H9 (cell line): ENCODE measurements around the gene BANP. TPM values are rescaled to one million over a fixed set of nuclear protein-coding genes. Genes with fewer than 3 reads are reported as not detected.

Experiments used
- DNase-seq: peaks from one replicate; pipeline ENCODE4 v3.0.0-alpha.2; 2017
- H2AFZ ChIP-seq: one replicate; pipeline ENCODE4 v1.6.1; 2013; ENCODE audit warnings: mild to moderate bottlenecking, low read length, control low read depth, moderate library complexity
- H2AK5ac ChIP-seq: 2 replicates; pipeline ENCODE4 v1.6.1; 2013; ENCODE audit warnings: low read length, control low read depth, mixed read lengths; ENCODE audit not compliant: insufficient read length
- H2BK120ac ChIP-seq: one replicate; pipeline ENCODE4 v1.6.1; 2013; ENCODE audit warnings: low read depth, mild to moderate bottlenecking, low read length, control low read depth, inconsistent platforms; ENCODE audit not compliant: poor library complexity, severe bottlenecking
- H2BK12ac ChIP-seq: 2 replicates; pipeline ENCODE4 v1.6.1; 2013; ENCODE audit warnings: low read length, control low read depth, mixed read lengths, low read depth; ENCODE audit not compliant: insufficient read length
- H2BK15ac ChIP-seq: 2 replicates; pipeline ENCODE4 v1.6.1; 2013; ENCODE audit warnings: low read depth, low read length, control low read depth
- H2BK20ac ChIP-seq: one replicate; pipeline ENCODE4 v1.6.1; 2013; ENCODE audit warnings: low read depth, mild to moderate bottlenecking, low read length, control low read depth, inconsistent platforms; ENCODE audit not compliant: poor library complexity, severe bottlenecking
- H2BK5ac ChIP-seq: 2 replicates; pipeline ENCODE4 v1.6.1; 2013; ENCODE audit warnings: low read length, control low read depth, mixed read lengths; ENCODE audit not compliant: insufficient read length
- H3K14ac ChIP-seq: 2 replicates; pipeline ENCODE4 v1.6.1; 2013; ENCODE audit warnings: low read length, control low read depth; ENCODE audit not compliant: insufficient read depth
- H3K18ac ChIP-seq: 2 replicates; pipeline ENCODE4 v1.6.1; 2013; ENCODE audit warnings: low read depth, mild to moderate bottlenecking, mixed read lengths, low read length, control low read depth; ENCODE audit not compliant: insufficient read length
- H3K23ac ChIP-seq: 2 replicates; pipeline ENCODE4 v1.6.1; 2013; ENCODE audit warnings: low read length, control low read depth, mixed read lengths, low read depth; ENCODE audit not compliant: insufficient read length
- H3K23me2 ChIP-seq: 2 replicates; pipeline ENCODE4 v1.6.1; 2013; ENCODE audit warnings: low read depth, mild to moderate bottlenecking, mixed read lengths, low read length, control low read depth; ENCODE audit not compliant: insufficient read length, poor library complexity, severe bottlenecking
- H3K27ac ChIP-seq: 2 replicates; pipeline ENCODE4 v1.5.1; 2013; ENCODE audit warnings: low read length, control low read depth, mixed read lengths, low read depth; ENCODE audit not compliant: insufficient read length
- H3K27me3 ChIP-seq: 2 replicates; pipeline ENCODE4 v1.6.1; 2013; ENCODE audit warnings: low read length, control low read depth, inconsistent platforms; ENCODE audit not compliant: insufficient read depth
- H3K4ac ChIP-seq: 2 replicates; pipeline ENCODE4 v1.6.1; 2013; ENCODE audit warnings: low read depth, mild to moderate bottlenecking, control low read depth, inconsistent platforms, low read length, moderate library complexity
- H3K4me1 ChIP-seq: 2 replicates; pipeline ENCODE4 v1.6.1; 2013; ENCODE audit warnings: low read length, control low read depth, inconsistent platforms; ENCODE audit not compliant: insufficient read depth
- H3K4me2 ChIP-seq: 2 replicates; pipeline ENCODE4 v1.6.1; 2013; ENCODE audit warnings: low read length, control low read depth, mixed read lengths; ENCODE audit not compliant: insufficient read length, insufficient read depth
- H3K56ac ChIP-seq: 2 replicates; pipeline ENCODE4 v1.6.1; 2013; ENCODE audit warnings: low read depth, mild to moderate bottlenecking, mixed read lengths, low read length, control low read depth; ENCODE audit not compliant: insufficient read length
- H3K79me1 ChIP-seq: 2 replicates; pipeline ENCODE4 v1.6.1; 2013; ENCODE audit warnings: low read depth, mild to moderate bottlenecking, moderate library complexity, low read length, control low read depth, inconsistent platforms; ENCODE audit not compliant: insufficient read depth, poor library complexity, severe bottlenecking
- H3K79me2 ChIP-seq: 2 replicates; pipeline ENCODE4 v1.6.1; 2013; ENCODE audit warnings: low read length, control low read depth, inconsistent platforms; ENCODE audit not compliant: insufficient read depth
- H3K9ac ChIP-seq: 2 replicates; pipeline ENCODE4 v1.6.1; 2013; ENCODE audit warnings: low read length, control low read depth, mixed read lengths; ENCODE audit not compliant: insufficient read length; ENCODE audit errors: extremely low read depth
- H3K9me3 ChIP-seq: one replicate; pipeline ENCODE4 v1.6.1; 2013; ENCODE audit warnings: low read depth, low read length, inconsistent platforms; ENCODE audit not compliant: control insufficient read depth
- H3T11ph ChIP-seq: one replicate; pipeline ENCODE4 v1.6.1; 2013; ENCODE audit warnings: mild to moderate bottlenecking, low read length, control low read depth, inconsistent platforms
- H4K20me1 ChIP-seq: one replicate; pipeline ENCODE4 v1.6.1; 2013; ENCODE audit not compliant: control insufficient read depth, insufficient read length, insufficient read depth
- H4K5ac ChIP-seq: 2 replicates; pipeline ENCODE4 v1.6.1; 2013; ENCODE audit warnings: low read depth, mild to moderate bottlenecking, mixed read lengths, low read length, control low read depth; ENCODE audit not compliant: insufficient read length
- H4K8ac ChIP-seq: replicated peaks from 2 replicates; pipeline ENCODE4 v1.6.1; 2013; ENCODE audit warnings: low read length, control low read depth, mixed read lengths, low read depth; ENCODE audit not compliant: insufficient read length
- H4K91ac ChIP-seq: 2 replicates; pipeline ENCODE4 v1.6.1; 2013; ENCODE audit warnings: low read depth, mild to moderate bottlenecking, moderate library complexity, mixed read lengths, low read length, control low read depth; ENCODE audit not compliant: insufficient read length
- H3K27ac Mint-ChIP-seq, 3 experiments: 2 replicates in 2 of 3; 3 replicates in 1 of 3; pipeline ENCODE4 v1.8.0; 2020 to 2021; ENCODE audit warnings: mixed read lengths in 3 of 3, mild to moderate bottlenecking in 1 of 3, moderate library complexity in 1 of 3
- H3K27me3 Mint-ChIP-seq: 2 replicates; pipeline ENCODE4 v1.8.0; 2021; ENCODE audit warnings: low read depth, mild to moderate bottlenecking, moderate library complexity, mixed read lengths
- H3K36me3 Mint-ChIP-seq, 3 experiments: 2 replicates in 2 of 3; 3 replicates in 1 of 3; pipeline ENCODE4 v1.8.0; 2020 to 2021; ENCODE audit warnings: low read depth in 3 of 3, mixed read lengths in 3 of 3; ENCODE audit not compliant: insufficient read depth in 1 of 3
- H3K4me1 Mint-ChIP-seq, 2 experiments: 2 replicates each; pipeline ENCODE4 v1.8.0; 2020; ENCODE audit warnings: mixed read lengths in 2 of 2
- H3K4me3 Mint-ChIP-seq, 2 experiments: 2 replicates in 1 of 2; 3 replicates in 1 of 2; pipeline ENCODE4 v1.8.0; 2020 to 2021; ENCODE audit warnings: mild to moderate bottlenecking in 2 of 2, mixed read lengths in 2 of 2, moderate library complexity in 1 of 2
- H3K9me3 Mint-ChIP-seq, 2 experiments: 2 replicates in 1 of 2; 3 replicates in 1 of 2; pipeline ENCODE4 v1.8.0; 2020; ENCODE audit warnings: mild to moderate bottlenecking in 2 of 2, mixed read lengths in 2 of 2, moderate library complexity in 1 of 2
- WGBS: extraction: QIAGEN DNeasy Blood & Tissue Kit; methylation state at CpG from one replicate; pipeline ENCODE4 v1.1.7; 2013; ENCODE audit warnings: missing lambda C conversion rate, low lambda C conversion rate, mixed read lengths; ENCODE audit not compliant: insufficient read length; ENCODE audit errors: extremely low coverage; 5-methylcytosine and 5-hydroxymethylcytosine counted together
- total RNA-seq: library from RNA; stranded (reverse); gene quantifications from 2 replicates; pipeline ENCODE4 v1.2.1, GENCODE V29; 2021
- TF ChIP-seq, protein P1 (sequence below): fragments of 200-600 bp; sonication (generic); conservative IDR thresholded peaks from 3 replicates; pipeline ENCODE4 v1.8.0; 2021; ENCODE audit warnings: antibody characterized with exemption, mild to moderate bottlenecking

Gene BANP
- total RNA-seq, 1 experiment from 2014 or later = 24.9 TPM

DNA sequence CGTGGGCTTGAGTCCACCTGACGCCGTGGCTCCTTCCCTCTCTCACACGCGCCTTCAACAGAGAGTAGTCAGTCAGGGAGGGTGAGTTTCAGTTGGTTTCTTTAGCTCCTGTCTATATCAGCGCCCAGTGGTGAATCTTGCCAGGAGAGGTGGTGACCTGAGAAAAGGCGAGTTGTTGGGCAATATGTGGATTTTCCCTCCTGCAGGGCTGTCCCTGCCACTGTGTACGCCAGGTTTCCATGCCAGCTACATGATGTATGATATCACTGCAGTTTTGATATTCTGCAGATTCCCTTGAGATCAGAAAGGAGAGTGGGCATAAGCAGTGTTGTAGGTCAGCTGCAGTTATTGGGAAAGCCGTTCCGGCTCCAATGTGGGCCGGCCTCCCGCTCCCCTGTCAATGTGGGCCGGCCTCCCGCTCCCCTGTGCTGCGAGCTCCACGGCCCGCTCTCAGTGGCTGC, 31.4 kb downstream of the BANP start:
- H2BK20ac ChIP-seq = no peak overlapping the region
- no peak overlapping the region for H3T11ph ChIP-seq
- WGBS = no CpG with 5 or more reads among the region's 17 CpGs
- H2BK120ac ChIP-seq = no peak overlapping the region
- H2BK15ac ChIP-seq = no peak overlapping the region
- DNase-seq = no peak
- H4K91ac ChIP-seq = no peak overlapping the region
- TF ChIP-seq, protein P1, sequence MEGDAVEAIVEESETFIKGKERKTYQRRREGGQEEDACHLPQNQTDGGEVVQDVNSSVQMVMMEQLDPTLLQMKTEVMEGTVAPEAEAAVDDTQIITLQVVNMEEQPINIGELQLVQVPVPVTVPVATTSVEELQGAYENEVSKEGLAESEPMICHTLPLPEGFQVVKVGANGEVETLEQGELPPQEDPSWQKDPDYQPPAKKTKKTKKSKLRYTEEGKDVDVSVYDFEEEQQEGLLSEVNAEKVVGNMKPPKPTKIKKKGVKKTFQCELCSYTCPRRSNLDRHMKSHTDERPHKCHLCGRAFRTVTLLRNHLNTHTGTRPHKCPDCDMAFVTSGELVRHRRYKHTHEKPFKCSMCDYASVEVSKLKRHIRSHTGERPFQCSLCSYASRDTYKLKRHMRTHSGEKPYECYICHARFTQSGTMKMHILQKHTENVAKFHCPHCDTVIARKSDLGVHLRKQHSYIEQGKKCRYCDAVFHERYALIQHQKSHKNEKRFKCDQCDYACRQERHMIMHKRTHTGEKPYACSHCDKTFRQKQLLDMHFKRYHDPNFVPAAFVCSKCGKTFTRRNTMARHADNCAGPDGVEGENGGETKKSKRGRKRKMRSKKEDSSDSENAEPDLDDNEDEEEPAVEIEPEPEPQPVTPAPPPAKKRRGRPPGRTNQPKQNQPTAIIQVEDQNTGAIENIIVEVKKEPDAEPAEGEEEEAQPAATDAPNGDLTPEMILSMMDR = no peak
- H3K9ac ChIP-seq = no peak overlapping the region
- no peaks in the 10 kb centered on the region for H3K27me3 Mint-ChIP-seq
- H2AK5ac ChIP-seq = no peak overlapping the region
- H3K36me3 Mint-ChIP-seq = peaks cover 19 to 47% (median 37%) of the 10 kb centered on the region in 3 experiments; a peak in 6 of 7 replicates
- H2BK12ac ChIP-seq = no peak overlapping the region
- H3K4me2 ChIP-seq = no peak overlapping the region
- no peak overlapping the region for H3K18ac ChIP-seq
- H3K27ac ChIP-seq = no peak overlapping the region
- no peak overlapping the region for H3K56ac ChIP-seq
- H4K20me1 ChIP-seq = no peaks in the 10 kb centered on the region
- H3K4me3 Mint-ChIP-seq = no peak overlapping the region
- no peak overlapping the region for H2BK5ac ChIP-seq
- H4K5ac ChIP-seq = no peak overlapping the region
- H3K14ac ChIP-seq = no peak overlapping the region
- H3K79me2 ChIP-seq = no peaks in the 10 kb centered on the region
- no peaks in the 10 kb centered on the region for H3K9me3 ChIP-seq
- no peaks in the 10 kb centered on the region for H3K4me1 ChIP-seq
- no peak overlapping the region for H4K8ac ChIP-seq
- H3K27me3 ChIP-seq = no peaks in the 10 kb centered on the region
- H3K4me1 Mint-ChIP-seq = peaks cover 3 to 11% of the 10 kb centered on the region in 2 experiments
- H3K27ac Mint-ChIP-seq = peak overlapping the region in 1 of 3 experiments; percentile 75; a peak in 2 of 7 replicates
- no peak overlapping the region for H2AFZ ChIP-seq
- H3K23me2 ChIP-seq = no peaks in the 10 kb centered on the region
- no peaks in the 10 kb centered on the region for H3K79me1 ChIP-seq
- H3K23ac ChIP-seq = no peak overlapping the region
- no peak overlapping the region for H3K4ac ChIP-seq
- H3K9me3 Mint-ChIP-seq = no peaks in the 10 kb centered on the region
